HG02840 (cell line): ENCODE measurements around the gene FUS.
"Not testable (repeated sequence)": the region's sequence is repeated elsewhere in the genome, so short reads cannot be mapped to it uniquely, and the experiment has no call there.

ENCODE experiments used
- ATAC-seq: cut with Tn5 transposase; IDR thresholded peaks from one replicate; pipeline ENCODE4 v1.9.1; 2021; ENCODE audit warnings: mild to moderate bottlenecking, moderate library complexity, moderate number of reproducible peaks; ENCODE audit not compliant: unreplicated experiment, low FRiP score

FUS gene

DNA sequence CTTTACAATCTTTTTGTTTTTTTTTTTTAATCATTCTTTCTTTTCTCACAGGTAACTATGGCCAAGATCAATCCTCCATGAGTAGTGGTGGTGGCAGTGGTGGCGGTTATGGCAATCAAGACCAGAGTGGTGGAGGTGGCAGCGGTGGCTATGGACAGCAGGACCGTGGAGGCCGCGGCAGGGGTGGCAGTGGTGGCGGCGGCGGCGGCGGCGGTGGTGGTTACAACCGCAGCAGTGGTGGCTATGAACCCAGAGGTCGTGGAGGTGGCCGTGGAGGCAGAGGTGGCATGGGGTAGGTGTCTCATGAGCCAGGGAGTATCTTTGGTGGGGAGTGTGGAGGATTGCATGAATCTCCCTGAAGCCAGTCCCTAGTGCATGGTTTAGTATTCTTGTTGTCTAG is 4.9 kb downstream of the FUS start:
- ATAC-seq, result no peak

DNA sequence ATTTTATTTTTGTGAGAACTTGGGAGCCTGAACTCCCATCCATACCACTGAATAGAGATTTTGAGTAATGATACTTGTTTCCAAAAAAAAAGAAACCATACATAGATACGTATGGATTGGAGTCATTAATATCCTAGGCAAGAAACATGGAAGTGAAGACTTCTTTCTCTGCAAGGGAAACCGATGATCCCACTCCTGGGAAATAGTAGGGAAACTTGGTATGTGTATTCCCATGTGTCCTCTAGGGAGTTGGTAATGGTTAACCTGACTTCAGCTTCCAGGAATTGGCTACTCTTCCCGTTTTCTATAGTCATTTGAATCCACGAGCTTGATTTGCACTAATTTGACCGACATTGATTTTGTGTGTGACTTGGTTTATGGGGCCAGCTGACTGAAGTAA is 5.4 kb downstream of the FUS start:
- no peak for ATAC-seq

DNA sequence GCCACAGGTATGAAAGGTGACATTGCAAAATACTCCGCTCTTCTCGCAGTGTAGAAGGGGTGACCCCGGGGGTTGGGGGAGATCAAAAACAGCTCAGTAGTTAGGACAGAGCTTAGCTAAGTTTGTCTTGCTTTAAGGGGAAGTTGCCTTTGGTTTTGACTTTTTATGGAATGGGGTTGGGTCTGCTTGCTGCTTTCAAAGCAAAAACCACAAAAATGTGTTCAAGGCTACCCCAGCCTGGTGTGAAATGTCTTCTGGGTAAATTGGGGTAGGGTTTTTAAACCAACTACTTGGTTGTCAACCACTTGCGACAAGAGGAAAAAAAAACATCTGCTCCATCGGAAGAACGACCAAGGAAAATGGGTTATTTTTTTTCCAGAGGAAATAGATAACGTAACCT is 6.2 kb downstream of the FUS start:
- ATAC-seq, result no peak

DNA sequence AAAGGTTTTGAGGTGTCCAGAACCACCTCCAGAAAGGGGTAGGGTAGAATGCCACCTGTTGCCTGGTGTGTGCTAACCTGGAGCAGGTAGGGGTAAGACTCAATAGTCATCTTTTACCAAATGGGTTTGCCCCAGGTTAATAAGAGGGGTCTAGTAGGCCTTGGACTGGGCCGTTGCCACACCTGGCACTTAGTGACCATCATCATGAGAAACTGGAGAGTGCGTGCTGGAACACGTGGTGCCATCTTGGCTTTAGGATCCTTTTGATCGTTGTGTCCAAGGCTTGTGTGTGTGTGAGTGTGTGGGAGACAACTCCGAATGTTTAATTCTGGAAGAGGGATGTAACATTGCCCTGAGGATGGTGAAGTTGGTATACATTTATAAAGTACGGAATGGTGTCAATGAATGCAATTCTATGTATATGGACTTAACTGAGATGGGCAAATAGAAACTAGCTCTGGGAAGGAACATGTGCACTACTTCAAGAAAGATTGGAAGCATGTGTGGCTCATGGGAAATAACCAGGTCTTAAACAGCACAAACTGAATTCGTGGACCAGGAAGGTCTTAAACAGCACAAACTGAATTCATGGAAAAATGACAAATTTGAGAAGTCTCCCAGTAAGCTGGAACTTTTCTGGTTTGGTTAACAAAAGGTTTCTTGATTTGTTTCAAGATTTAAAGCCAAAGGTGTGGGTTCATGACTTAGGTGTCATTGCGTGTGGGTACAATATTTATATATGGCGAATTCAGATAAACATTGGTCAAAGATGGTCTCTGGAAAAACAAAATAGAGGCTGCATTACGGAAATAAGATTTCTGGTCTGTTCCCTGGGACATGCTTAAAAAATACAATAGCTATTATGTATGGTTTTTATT is 7.2 kb downstream of the FUS start:
- ATAC-seq, result no peak

DNA sequence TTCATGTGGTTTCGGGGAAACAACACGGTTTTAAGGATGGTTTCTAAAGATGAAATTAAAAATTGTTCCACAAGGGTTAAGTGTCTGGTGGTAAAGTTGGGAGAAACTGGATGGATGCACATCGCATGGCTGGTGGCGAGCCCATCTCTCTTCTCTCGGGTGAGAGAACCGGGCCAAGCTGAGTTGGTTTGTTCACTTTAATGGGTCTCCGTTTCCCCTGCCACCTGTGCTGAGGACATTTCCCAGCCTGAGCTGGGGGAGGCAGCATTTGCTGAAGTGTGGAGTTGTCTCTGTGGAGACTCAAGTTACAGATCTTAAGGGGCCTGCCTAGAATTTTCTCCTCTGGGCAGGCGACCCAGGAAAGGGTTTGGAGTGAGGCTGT is 7.9 kb downstream of the FUS start:
- no peak for ATAC-seq

DNA sequence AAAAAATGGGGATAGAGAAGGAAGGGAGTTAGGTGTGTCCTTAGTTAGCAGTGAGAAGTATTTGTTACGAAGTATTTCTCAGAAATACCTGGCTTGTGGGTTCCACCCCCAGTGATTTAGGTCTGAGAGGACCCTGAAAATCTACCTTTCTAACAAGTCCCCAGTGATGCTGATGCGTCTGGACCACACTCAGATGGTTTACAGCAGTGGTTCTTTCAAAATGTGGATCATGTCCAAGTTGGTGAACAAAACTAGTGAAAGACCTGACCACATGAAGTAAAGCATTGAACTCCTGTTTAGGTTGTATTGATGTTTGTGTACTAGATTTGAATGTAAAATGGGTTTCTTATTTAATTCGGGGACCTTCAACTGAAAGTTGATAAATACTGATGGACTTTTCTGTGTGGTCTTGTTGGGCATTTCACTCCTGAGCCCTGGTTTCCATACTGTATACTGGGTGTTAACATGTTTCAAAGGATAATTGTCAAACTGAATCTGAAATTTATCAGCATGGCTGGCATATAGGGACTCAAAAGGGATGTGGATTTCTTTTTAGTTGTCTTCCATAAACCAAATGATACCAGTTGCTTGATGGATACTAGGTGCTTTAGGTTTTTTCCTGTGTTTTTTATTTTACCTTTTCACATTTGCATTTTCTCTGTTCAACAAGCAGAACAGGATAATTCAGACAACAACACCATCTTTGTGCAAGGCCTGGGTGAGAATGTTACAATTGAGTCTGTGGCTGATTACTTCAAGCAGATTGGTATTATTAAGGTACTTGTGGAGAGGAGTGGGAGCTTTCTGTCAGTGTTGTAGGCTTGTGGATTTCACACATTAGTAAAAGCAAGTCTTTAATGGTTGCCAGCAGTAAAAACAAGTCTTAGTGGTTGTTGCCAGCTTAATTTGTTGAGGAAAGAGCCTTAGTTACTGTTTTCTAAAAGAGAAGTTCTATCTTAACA is 8.8 kb downstream of the FUS start:
- ATAC-seq, result no peak

DNA sequence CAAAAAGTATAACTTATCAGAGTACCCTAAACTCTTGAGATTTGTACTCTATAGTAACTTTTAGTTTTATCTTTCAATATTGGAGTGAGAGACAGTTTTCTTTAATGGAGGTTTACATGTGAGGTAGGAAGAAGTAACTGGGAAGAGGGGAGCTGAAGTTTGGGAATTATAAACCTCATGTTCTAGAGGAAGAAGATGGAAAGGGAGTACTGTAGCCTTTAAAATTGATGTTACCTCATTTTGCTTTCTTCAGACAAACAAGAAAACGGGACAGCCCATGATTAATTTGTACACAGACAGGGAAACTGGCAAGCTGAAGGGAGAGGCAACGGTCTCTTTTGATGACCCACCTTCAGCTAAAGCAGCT is 9.5 kb downstream of the FUS start:
- no peak for ATAC-seq

DNA sequence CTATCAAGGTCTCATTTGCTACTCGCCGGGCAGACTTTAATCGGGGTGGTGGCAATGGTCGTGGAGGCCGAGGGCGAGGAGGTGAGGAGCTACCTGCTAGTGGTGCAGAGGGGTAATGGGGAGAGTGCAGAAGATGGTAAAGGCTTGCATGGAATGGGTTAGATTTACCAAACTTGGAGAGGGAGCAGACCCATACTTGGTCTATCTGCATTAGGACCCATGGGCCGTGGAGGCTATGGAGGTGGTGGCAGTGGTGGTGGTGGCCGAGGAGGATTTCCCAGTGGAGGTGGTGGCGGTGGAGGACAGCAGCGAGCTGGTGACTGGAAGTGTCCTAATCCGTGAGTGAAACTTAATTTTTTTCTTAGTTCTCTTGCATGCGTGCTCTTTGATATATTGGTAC is 10.1 kb downstream of the FUS start:
- no peak for ATAC-seq

DNA sequence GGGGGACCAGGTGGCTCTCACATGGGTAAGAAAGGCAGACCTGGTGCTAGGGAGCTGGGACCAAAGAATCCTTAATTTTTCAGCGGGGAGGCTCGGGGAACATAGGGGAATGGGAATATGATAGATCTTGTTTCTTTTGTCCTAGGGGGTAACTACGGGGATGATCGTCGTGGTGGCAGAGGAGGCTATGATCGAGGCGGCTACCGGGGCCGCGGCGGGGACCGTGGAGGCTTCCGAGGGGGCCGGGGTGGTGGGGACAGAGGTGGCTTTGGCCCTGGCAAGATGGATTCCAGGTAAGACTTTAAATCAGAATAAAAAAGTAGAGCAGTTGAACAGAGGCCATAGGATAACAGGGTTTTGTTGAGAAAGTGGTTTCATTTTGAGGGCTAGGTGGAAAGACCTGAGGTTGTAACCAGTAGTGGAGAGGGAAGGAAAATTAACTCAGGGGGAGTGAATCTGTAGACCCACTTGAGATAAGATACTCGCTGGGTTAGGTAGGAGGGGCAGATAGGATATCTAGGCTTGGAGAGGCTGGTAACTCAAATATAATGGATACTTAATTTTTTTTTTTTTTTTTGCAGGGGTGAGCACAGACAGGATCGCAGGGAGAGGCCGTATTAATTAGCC is 11.0 kb downstream of the FUS start:
- ATAC-seq, result no peak

DNA sequence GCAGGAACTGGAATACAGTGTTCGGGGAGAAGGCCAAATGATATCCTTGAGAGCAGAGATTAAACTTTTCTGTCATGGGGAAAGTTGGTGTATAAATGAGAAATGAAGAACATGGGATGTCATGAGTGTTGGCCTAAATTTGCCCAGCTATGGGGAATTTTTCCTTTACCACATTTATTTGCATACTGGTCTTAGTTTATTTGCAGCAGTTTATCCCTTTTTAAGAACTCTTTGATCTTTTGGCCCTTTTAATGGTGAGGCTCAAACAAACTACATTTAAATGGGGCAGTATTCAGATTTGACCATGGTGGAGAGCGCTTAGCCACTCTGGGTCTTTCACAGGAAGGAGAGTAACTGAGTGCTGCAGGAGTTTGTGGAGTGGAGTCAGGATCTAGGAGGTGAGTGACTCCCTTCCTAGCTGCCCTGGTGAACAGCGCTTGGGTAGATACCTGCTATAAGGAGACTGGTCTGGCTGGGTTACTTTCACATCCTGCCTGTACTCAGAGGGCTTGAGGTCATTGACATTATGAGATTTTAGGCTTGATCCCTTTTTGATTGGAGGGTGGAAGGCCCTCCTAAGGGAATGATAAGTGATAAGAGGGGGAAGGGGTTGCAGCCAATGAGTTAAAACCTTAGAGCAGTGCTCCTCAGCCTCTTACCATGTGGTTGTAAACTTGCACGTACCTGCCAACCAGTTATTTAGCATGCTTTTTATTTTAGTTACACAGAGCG is 11.9 kb downstream of the FUS start:
- ATAC-seq, result no peak

DNA sequence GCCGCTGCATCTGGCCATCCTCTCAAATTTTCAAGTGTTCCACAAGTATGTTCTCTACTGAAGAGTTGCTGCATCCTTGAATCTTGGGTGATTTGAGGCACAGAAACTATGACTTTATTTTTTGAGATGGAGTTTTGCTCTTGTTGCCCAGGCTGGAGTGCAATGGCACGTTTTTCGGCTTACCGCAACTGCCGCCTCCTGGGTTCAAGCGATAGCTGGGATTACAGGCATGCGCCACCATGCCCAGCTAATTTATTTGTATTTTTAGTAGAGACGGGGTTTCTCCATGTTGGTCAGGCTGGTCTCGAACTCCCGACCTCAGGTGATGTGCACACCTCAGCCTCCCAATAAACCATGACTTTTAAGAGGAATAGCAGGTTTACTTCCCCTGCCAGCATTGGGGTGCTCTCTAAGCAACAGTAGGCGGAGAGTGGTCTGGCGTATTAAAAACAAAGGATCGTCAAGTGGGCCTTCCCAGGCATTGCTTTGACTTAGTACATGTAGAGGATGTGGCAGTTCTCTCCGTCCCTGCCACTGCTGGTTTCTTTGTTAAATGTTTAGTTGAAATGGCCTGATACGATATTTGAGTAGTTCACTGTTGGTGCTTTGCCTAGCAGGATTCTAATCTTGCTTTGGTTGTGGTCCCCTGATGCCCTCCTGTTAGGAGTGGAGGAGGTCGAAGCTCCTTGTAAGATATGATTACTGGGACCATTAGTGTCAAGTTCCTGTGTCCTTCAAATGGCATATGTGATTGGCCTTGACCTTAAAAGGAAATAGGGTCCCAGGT is 13.1 kb downstream of the FUS start:
- no peak for ATAC-seq

DNA sequence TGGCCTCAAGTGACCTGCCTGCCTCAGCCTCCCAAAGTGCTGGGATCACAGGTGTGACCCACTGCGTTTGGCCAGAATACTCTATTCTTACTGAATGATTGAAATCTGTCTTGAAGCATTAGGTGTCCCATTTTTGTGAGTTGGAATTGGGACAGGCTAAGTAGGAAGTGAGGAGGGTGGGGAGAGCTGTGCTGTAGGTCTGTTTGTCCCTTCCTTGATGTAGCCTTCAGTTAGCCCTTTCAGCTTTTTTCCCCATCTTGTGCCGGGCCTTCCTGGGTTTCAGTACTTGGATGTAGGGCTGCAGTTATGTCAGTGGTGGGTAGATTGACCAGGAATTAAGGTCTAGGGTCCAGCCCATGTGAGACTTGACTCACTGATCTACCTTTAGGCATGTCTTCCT is 13.9 kb downstream of the FUS start:
- no peak for ATAC-seq

DNA sequence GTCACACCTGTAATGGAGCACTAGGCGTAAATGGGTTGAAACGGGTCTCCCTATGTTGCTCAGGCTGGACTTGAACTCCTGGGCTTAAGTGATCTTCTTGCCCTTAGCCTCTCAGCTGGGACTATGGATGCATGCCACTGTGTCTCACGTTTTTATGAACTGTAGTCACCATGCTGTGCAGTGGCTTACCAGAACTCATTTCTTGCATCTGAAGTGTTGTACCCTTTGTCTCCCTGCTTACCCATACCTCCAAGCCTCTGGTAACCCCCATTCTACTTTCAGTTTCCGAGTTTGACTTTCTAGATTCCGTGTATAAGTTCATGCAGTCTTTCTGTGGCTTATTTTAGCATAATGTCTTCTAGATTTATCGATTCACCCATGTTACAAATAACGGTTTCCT is 15.0 kb downstream of the FUS start:
- ATAC-seq, result no peak

DNA sequence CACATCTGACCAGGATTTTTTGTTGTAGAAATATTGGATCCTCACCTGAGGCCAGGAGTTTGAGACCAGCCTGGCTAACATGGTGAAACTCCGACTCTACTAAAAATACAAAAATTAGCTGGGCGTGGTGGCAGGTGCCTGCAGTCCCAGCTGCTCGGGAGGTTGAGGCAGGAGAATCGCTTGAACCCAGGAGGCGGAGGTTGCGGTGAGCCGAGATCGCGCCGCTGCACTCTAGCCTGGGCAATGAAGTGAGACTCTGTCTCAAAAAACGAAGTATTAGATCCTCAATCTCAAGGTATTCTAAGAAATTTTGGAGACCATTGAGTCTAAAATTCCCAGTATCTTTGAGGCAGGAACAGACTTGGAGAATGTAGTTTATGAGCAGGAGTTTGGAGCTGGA is 15.9 kb downstream of the FUS start:
- ATAC-seq, result not testable (repeated sequence)

DNA sequence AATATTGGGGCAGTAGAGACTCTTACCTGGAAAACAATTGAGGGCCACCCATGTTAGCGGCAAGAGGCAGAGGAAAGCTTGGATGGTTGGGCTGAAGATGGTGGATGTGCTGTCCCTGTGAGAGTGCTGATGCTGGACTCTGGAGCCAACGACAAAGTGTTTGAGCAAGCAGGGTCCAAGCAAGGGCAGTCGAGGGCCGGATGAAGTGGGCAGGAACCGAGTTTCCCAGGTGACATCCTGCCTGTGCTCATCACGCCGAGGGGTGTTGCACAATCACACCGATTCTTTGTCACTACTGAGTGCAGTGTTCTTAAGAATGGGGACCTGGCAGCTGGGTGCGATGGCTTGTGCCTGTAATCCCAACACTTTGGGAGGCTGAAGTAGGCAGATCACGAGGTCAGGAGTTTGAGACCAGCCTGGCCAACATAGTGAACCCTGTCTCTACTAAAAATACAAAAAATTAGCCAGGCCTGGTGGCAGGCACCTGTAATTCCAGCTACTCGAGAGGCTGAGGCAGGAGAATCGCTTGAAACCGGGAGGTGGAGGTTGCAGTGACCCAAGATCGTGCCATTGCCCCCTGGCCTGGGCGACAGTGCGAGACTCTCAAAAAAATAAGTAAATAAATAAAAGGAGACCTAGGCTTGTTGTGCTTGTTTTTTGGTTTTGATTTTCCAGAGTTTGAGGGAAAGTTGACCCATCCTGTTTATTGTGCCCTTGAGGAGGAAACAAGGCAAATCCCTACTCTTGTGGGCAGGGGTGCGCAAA is 16.6 kb downstream of the FUS start:
- no peak for ATAC-seq

DNA sequence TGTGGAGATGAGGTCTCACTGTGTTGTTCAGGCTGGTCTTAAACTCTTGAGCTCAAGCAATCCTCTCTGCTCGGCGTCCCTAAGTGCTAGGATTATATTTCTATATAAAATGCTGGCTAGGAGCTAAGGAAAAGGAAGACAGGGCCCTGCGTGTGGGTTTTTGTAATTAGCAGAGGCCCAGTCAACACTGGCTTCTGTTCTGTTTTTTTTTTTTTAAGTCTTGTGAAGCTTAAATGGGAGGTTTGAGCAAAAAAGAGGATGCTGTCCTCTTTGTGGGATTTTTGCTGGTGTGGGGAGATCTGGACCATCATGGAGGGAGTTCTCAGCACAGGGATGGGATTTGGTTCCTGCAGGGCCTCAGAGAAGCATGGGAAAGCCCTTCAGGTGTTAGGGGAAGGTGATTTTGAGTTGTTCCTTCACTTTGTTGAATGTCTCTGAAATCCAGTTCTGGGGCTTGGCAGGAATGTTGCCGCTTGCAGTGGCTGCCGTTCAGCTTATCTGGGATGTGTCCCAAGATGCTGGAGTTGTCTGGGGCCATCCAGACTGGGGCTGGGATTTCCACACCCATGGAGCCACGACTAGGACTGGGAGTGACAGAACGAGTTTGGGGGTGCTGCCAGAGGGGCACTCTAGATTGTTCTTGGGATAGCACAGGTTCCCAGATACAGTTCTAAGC is 18.4 kb downstream of the FUS start:
- no peak for ATAC-seq

DNA sequence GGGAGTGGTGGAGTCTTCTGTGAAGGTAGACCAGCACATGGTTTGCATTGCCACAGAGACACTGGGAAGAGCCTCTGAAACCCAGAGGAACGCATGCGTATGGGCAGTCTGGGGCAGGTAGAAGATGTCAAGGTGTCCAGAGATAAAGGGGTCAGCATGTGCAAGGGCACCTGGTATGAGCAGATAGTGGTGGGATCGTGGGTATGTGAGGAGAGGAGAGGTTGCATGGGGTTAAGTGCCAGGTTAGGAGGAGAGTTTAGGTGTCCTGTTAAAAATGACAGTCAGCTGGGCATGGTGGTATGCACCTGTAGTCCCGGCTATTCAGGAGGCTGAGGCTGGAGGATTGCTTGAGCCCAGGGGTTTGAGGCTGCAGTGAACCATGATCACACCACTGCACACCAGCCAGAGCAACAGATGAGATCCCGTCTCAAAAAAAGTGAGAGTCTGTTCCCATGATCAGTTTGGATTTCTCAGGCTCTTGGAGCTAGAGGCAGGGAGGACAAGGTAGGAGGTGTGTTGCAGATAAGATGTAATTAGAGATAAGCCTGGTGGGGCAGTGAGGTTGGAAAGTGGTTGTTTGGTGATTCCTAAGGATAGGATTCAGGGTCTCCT is 19.6 kb downstream of the FUS start:
- ATAC-seq, result no peak

DNA sequence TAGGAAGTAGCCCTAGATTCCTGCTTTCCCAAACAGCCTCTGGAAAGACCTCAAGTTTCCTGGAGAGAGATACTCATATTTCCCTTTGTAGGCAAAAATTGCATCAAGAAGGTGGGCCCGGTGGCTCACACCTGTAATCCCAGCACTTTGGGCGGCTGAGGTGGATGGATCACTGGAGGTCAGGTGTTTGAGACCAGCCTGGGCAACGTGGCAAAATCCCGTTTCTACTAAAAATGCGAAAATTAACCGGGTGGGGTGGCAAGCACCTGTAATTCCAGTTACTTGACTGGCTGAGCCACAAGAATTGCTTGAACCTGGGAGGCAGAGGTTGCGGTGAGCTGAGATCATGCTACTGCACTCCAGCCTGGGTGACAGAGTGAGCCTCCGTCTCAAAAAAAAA is 20.2 kb downstream of the FUS start:
- not testable (repeated sequence) for ATAC-seq
